Ishikawa (cell line): ENCODE measurements around the gene GBA3.

Experiments used
- CEBPB ChIP-seq: IDR thresholded peaks from 2 replicates; pipeline ENCODE4 v1.6.1; 2012
- EGR1 ChIP-seq: IDR thresholded peaks from 2 replicates; pipeline ENCODE4 v1.6.1; 2012
- EP300 ChIP-seq: IDR thresholded peaks from 2 replicates; pipeline ENCODE4 v1.6.1; 2012; ENCODE audit warnings: borderline replicate concordance
- NFIC ChIP-seq: IDR thresholded peaks from 2 replicates; pipeline ENCODE4 v1.6.1; 2012
- RAD21 ChIP-seq: IDR thresholded peaks from 2 replicates; pipeline ENCODE4 v1.6.1; 2012; ENCODE audit warnings: low read depth
- REST ChIP-seq: IDR thresholded peaks from 2 replicates; pipeline ENCODE4 v1.6.1; 2012; ENCODE audit warnings: low read depth, mild to moderate bottlenecking
- TAF1 ChIP-seq: IDR thresholded peaks from 2 replicates; pipeline ENCODE4 v1.6.1; 2012; ENCODE audit warnings: low read depth, mild to moderate bottlenecking
- YY1 ChIP-seq: IDR thresholded peaks from 2 replicates; pipeline ENCODE4 v1.6.1; 2012; ENCODE audit warnings: low read depth

DNA sequence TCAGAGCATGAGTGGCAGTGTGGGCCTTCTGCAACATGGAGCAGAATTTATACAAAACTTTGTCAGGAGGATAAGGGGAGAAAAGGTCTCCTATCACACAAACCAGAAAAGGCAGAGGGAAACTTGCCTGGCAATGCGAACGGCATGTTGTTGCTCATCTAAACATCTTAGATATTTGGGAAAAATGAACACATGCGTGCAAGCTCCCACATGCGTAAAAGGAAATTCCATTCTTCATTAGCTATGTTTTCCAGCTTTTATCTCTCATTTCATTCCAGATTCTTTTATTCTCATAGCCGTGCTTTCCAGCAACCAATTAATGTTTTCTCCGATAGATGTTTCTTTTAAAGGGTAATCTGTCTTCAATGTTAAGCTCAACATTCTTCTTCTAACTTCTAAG, 31.3 kb upstream of the GBA3 start:
- no peak for TF ChIP-seq TAF1
- no peak for TF ChIP-seq EP300
- no peak for TF ChIP-seq EGR1
- TF ChIP-seq RAD21 = no peak
- TF ChIP-seq CEBPB = no peak
- no peak for TF ChIP-seq NFIC
- TF ChIP-seq REST = no peak
- TF ChIP-seq YY1 = no peak
